GM21786 (cell line): ENCODE results near the gene WDR64.
"Not testable (repeated sequence)": the region's sequence is repeated elsewhere in the genome, so short reads cannot be mapped to it uniquely, and the experiment has no call there.

Experiments
- ATAC-seq: cut with Tn5 transposase; IDR thresholded peaks from one replicate; pipeline ENCODE4 v1.9.1; 2021; ENCODE audit not compliant: unreplicated experiment

Gene WDR64

DNA sequence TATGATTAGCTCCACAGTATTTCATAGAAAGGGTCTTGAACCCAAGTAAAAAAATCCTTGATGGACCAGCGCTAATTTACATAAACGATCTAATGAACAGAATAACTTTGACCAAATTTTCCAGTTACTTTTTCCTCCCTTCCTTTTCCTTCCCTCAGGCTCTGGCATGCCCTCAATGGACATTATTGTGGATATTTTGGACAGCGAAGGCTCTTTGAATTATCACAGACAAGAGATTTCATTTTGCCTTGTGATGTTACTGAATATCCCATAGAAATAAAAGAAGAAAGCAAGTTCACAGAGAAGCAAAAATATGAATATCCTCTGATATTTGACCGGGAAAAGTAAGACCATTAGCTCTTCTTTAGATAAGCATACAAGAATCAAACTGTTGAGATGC is 135.6 kb downstream of the WDR64 start:
- no peak for ATAC-seq

DNA sequence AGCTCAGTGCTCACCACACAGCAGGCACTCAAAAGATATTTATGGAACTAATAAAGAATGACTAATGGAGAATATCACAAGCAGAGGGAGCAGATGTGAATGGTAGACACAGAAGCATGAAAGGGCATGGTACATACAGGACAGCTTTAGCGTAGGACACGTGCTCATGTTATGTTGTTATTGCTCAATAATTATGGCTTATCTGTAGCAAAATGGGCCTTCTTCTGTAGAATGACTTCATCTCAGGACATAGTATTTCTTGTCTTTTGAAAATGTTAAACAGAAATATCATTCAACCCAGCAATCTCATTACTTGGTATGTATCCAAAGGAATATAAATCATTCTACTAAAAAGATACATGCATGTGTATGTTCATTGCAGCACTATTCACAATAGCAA is 137.0 kb downstream of the WDR64 start:
- no peak for ATAC-seq

DNA sequence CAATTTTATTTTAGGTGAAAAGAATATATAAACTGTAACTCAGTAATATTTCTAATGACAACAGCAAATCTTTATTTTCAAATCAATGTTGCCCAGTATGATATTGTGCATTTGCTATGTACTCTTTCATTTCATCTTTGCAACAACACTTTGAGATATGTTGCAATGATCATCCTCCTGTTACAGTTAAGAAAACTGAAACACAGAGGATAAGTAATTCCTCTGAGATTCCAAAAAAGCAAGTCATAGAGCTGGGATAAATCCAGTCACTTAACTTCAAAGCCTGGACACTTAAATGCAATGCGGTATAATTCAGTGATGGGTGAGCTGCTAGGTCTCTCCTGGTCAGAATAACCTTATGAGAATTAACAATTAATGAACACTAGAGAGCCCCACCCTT is 147.3 kb downstream of the WDR64 start:
- no peak for ATAC-seq

GRCh38 chr1:241800640-241801039 is 148.6 kb downstream of the WDR64 start:
- no peak for ATAC-seq

GRCh38 chr1:241802863-241803262 is 150.8 kb downstream of the WDR64 start:
- no peak for ATAC-seq

DNA sequence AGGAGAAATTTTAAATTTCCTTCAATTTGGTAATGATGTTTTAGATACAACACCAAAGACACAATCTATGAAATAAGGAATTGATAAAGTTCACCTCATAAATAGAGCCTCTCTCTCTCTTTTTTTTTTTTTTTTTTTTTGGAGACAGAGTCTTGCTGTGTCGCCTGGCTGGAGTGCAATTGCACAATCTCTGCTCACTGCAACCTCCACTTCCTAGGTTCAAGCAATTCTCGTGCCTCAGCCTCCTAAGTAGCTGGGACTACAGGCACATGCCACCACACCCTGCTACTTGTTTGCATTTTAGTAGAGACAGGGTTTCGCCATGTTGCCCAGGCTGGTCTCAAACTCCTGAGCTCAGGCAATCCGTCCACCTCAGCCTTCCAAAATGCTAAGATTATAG is 152.6 kb downstream of the WDR64 start:
- not testable (repeated sequence) for ATAC-seq

DNA sequence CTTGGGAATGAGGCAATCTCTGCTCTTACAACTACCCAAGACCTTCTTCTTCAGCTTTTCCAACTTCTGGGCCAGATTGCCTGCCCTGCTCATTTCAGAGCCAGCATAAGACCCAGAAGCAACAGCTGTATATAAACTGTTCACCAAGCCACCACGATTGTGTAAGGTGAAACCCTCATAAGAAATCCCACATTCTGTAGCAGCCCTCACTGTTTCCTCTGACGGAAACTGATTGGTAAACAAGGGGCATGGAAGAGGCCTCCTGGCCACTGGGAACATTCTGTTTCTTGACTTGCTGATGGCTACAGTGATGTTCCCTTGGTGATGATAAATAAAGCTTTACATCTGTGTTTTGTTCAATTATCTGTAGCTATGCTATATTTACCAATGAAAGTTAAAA is 156.2 kb downstream of the WDR64 start:
- ATAC-seq = no peak

DNA sequence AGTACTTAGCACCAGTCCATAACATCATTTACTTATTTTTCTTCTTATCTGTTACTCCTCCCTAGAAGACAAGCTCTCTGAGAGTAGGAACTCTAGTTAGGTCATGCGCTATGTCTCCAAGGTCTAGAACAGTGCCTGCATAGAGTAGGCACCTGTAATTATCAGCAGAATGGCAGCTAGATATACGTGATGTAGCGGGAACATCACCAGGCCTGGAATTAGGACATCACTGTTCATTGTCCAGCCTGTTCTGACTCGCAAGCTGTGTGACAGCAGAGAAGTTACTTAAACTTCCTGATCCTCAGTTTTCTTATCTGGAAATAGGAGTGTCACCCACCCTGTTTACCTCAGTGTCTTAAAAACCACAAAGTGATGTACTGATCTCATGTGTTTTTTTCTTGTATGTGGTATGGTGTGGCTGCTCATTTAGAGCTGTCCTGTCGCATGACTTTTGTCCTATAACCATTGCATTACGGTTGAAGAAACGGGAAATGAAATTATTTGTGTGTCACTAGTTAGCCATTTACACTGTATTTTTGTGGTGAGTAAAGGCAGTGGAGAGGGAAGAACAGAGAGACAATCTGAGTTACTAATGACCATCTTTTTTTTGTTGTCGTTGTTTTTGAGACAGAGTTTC is 158.8 kb downstream of the WDR64 start:
- no peak for ATAC-seq

GRCh38 chr1:241813768-241814320 is 161.8 kb downstream of the WDR64 start:
- no peak for ATAC-seq

DNA sequence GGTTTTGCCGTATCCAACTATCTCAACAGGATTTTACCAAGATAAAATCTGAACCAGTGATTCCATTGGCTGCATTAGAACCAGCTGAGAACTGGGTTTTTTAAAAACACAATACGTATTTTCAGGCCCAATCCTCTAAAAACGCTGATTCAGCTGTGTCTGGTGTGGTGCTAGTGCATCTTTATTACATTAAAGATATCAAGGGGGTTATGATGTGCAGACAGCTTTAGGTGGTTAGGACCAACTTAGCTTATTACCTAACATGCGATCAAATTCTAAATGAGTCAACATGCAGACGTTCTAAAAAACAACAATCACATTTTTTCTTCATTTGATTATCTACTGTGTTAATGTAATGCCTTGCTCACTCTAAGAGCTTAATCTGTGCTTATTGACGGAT is 163.9 kb downstream of the WDR64 start:
- no peak for ATAC-seq

- ATAC-seq = no peak
Measured at GRCh38 chr1:241817331-241817792, 165.3 kb downstream of the WDR64 start.

- no peak for ATAC-seq
Measured at GRCh38 chr1:241817956-241818612, 166.0 kb downstream of the WDR64 start.

GRCh38 chr1:241819340-241819866 is 167.3 kb downstream of the WDR64 start:
- ATAC-seq = no peak

- ATAC-seq = no peak
Measured at GRCh38 chr1:241821363-241821762, 169.3 kb downstream of the WDR64 start.

- no peak for ATAC-seq
Measured at GRCh38 chr1:241822846-241823245, 170.8 kb downstream of the WDR64 start.

GRCh38 chr1:241823925-241824324 is 171.8 kb downstream of the WDR64 start:
- ATAC-seq = no peak

- ATAC-seq = no peak
Measured at GRCh38 chr1:241825581-241825980, 173.5 kb downstream of the WDR64 start.

DNA sequence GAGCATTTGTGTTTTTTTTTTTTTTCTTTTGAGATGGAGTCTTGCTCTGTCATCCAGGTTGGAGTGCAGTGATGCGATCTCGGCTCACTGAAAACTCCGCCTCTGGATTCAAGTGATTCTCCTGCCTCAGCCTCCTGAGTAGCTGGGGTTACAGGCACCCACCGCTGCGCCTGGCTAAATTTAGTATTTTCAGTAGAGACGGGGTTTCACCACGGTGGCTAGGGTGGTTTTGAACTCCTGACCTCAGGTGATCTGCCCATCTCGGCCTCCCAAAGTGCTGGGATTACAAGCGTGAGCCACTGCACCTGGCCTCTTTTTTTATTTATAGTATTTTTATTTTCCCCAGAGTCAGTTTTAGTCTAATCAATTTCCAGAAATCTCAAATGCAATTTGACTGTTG is 174.5 kb downstream of the WDR64 start:
- not testable (repeated sequence) for ATAC-seq

DNA sequence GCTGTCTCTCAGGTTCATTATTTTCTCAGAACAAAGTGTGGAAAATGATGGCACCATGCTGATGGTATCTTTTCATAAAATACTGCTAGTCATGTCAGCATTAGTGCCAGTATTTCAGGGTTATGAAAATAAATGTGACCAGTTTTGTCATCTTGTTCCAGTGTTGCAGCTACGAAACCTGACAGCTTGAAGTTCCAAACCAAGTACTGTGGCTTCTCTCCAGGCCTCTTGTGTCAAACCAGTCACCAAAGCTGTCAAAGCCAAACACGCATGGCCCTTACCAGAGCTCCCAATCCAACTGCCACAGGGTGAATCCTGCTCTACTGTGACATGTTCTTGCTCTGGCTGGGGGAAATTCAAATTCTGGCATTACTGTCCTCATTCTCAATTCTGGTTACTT is 175.2 kb downstream of the WDR64 start:
- ATAC-seq = no peak

- no peak for ATAC-seq
Measured at GRCh38 chr1:241828463-241829021, 176.5 kb downstream of the WDR64 start.

GRCh38 chr1:241829468-241829867 is 177.4 kb downstream of the WDR64 start:
- ATAC-seq = no peak
